Measurements from ENCODE around the gene CLIC4. TPM values are rescaled to one million over a fixed set of nuclear protein-coding genes. Genes with fewer than 3 reads are reported as not detected.

CLIC4 gene
- total RNA-seq, 2 donors from 2014 or later: 236 to 265 TPM

DNA sequence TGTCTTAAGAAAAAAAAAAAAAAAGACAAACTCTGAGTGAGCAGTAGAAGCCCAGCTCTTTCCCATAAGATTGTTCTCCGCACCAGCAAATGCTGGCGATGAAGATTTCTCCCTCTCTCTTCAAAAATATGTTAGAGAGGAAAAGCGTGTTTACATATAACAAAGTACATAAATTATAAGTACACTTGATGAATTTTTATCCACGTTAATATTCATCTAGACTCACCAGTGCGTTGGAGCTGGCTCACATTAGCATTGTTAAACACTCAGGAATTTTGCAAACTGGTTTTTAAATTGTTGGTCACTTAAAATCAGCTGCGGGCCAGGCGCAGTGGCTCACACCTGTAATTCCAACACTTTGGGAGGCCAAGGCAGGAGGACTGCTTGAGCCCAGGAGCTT lies 128.8 kb downstream of the CLIC4 start:
- Histone ChIP-seq H3K4me1 (no peaks in the 10 kb centered on the region), H3K27ac (no peak overlapping the region), H3K27me3 (no peaks in the 10 kb centered on the region), H3K4me3 (no peak overlapping the region), H3K36me3 (no peaks in the 10 kb centered on the region), H3K9me3 (no peaks in the 10 kb centered on the region)
- DNase-seq (ENCODE audit: low spot score): no peak
- TF ChIP-seq, protein P1, sequence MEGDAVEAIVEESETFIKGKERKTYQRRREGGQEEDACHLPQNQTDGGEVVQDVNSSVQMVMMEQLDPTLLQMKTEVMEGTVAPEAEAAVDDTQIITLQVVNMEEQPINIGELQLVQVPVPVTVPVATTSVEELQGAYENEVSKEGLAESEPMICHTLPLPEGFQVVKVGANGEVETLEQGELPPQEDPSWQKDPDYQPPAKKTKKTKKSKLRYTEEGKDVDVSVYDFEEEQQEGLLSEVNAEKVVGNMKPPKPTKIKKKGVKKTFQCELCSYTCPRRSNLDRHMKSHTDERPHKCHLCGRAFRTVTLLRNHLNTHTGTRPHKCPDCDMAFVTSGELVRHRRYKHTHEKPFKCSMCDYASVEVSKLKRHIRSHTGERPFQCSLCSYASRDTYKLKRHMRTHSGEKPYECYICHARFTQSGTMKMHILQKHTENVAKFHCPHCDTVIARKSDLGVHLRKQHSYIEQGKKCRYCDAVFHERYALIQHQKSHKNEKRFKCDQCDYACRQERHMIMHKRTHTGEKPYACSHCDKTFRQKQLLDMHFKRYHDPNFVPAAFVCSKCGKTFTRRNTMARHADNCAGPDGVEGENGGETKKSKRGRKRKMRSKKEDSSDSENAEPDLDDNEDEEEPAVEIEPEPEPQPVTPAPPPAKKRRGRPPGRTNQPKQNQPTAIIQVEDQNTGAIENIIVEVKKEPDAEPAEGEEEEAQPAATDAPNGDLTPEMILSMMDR (IDR thresholded peaks at IDR 0.05): no peak

DNA sequence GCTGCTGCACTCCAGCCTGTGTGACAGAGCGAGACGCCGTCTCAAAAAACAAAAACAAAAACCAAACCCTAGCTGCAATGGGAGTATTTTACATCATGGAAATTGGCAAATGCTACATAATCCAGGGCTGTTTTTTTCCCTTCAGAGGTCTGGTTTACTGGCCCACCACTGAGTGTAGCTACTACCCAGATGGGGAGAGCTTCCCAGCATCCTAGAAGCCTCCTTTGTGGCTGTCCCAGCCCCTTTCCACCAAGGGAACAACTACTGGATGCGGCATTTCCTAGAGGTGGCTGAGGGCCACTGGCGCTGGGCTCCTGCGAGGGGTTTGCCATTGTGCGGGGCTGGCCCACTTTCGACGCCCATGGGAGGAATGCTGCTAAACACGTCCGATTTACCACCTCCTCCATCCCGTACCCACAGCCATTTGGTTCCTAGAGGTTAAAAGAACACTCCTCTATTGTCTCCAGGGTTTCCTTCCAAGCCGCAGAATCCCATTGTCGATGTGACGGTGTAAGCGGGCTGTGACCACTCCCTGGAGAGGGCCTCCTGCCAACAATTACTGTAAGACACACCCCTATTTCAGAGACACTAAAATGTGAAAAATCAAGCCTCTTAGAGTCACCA lies 129.5 kb downstream of the CLIC4 start:
- TF ChIP-seq, protein P1 (IDR thresholded peaks at IDR 0.05): no peak
- Histone ChIP-seq H3K4me3 (no peak overlapping the region), H3K9me3 (no peaks in the 10 kb centered on the region), H3K4me1 (no peaks in the 10 kb centered on the region), H3K27ac (no peak overlapping the region), H3K27me3 (no peaks in the 10 kb centered on the region), H3K36me3 (no peaks in the 10 kb centered on the region)
- no peak for DNase-seq (ENCODE audit: low spot score)

DNA sequence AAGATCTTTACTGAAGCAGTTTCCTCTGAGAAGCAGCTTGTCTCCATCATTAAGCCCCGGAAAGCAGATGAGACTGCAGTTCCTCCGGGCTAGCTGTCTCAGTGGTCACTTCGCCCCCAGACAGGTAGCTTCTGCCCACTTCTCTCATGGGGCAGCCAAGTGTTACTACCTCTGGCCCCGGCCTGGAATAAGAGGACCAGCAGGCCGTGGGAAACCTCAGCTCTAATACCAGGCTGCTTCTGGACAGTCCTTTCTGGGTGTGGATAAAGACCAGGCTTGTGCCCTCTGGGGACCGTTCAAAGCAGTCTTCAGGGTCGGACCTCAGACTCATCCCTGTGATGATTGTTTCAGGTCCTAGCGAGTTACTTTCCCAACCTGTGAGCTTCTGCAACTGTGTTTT lies 130.0 kb downstream of the CLIC4 start:
- peaks cover 0 to under 1% of the 10 kb centered on the region in 2 donors for H3K9me3 ChIP-seq
- H3K27me3 ChIP-seq: no peaks in the 10 kb centered on the region
- H3K4me3 ChIP-seq: no peak overlapping the region
- TF ChIP-seq, protein P1 (IDR thresholded peaks at IDR 0.05): no peak
- H3K27ac ChIP-seq: no peak overlapping the region
- H3K36me3 ChIP-seq: no peaks in the 10 kb centered on the region
- no peaks in the 10 kb centered on the region for H3K4me1 ChIP-seq
- no peak for DNase-seq (ENCODE audit: low spot score)

DNA sequence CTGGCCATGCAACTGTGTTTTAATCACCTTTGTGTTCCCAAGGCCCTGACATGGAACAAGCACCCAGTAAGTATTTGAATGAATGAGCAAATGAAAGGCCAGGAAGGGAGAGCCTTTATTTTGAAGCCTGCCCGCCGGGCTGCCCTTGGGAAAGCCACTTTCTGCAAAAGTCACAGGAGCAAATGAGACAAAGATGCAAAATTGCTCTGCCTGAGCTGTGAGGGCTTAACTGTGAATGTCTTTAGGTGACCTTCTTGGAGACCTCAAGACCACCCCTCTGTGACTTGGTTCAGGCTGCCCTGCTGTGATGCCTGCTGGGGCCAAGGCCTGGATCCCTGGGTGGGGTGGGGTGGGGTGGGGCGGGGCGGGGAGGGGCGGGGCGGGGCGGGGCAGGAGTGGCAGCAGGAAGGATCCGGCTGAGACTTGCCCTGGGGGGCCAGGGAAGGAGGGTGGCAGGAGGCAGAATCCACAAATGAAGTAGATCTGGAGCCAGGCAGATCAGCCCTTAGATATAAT lies 130.8 kb downstream of the CLIC4 start:
- no peak for DNase-seq (ENCODE audit: low spot score)
- Histone ChIP-seq H3K27me3 (no peaks in the 10 kb centered on the region), H3K4me3 (no peak overlapping the region), H3K9me3 (peaks cover 0 to 7% of the 10 kb centered on the region in 2 donors), H3K27ac (no peak overlapping the region), H3K36me3 (no peaks in the 10 kb centered on the region), H3K4me1 (no peaks in the 10 kb centered on the region)
- TF ChIP-seq, protein P1 (IDR thresholded peaks at IDR 0.05): no peak

DNA sequence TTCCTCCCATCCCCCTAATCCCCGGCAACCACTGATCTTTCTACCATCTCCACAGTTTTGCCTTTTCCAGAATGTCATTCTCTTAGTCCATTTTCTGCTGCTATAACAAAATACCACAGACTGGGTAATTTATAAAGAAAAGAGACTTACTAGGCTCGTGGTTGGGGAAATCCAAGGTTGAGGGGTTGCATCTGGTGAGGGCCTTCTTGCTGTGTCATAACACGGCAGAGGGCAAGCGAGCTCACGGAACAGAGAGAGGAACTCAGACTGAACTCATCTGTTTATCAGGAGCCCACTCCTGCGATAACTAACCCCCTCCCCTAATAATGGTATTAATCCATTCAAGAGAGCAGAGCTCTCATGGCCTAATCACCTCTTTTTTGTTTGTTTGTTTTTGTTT lies 132.8 kb downstream of the CLIC4 start:
- TF ChIP-seq, protein P1 (IDR thresholded peaks at IDR 0.05): no peak
- Histone ChIP-seq H3K4me1 (no peaks in the 10 kb centered on the region), H3K4me3 (no peak overlapping the region), H3K36me3 (no peaks in the 10 kb centered on the region), H3K9me3 (peaks cover 0 to 17% of the 10 kb centered on the region in 2 donors), H3K27ac (no peak overlapping the region), H3K27me3 (no peaks in the 10 kb centered on the region)
- DNase-seq (ENCODE audit: low spot score): no peak

Measured in right atrium auricular region (tissue), 2 donors.